HG02642 (cell line): ENCODE data around the gene SRSF4.
"Not testable (repeated sequence)": the region's sequence is repeated elsewhere in the genome, so short reads cannot be mapped to it uniquely, and the experiment has no call there.

ENCODE experiments used
- ATAC-seq: cut with Tn5 transposase; IDR thresholded peaks from one replicate; pipeline ENCODE4 v1.9.1; 2021; ENCODE audit warnings: mild to moderate bottlenecking; ENCODE audit not compliant: unreplicated experiment, poor library complexity

The SRSF4 gene

GRCh38 chr1:29181413-29182225 lies at the start of gene SRSF4:
SRSF4 (minus strand) TSS chr1:29181900; CDS start chr1:29181752, 148 bp downstream.
- peak; percentile 88 for ATAC-seq

GRCh38 chr1:29230553-29231378 lies 49.1 kb upstream of the SRSF4 start, which contains the start of gene MECR:
MECR (minus strand) TSS chr1:29230934; CDS start chr1:29230906, 28 bp downstream.
- ATAC-seq, result peak; percentile 92

DNA sequence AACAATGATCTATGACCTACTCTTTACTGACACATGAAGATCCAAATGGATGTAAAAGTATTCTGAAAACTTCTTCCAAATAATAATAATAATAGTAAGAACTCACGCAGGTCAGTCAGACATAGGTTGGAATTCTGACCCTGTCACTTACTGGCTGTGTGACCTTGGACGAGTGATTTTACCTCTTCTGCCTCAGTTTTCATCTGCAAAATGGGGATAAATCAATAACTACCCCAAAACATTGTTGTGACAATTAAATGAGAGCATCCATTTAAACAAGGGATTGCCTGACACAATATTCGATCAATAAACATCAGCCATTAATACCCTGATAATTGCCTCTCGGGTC lies 48.5 kb upstream of the SRSF4 start:
- ATAC-seq, result peak; percentile 10

DNA sequence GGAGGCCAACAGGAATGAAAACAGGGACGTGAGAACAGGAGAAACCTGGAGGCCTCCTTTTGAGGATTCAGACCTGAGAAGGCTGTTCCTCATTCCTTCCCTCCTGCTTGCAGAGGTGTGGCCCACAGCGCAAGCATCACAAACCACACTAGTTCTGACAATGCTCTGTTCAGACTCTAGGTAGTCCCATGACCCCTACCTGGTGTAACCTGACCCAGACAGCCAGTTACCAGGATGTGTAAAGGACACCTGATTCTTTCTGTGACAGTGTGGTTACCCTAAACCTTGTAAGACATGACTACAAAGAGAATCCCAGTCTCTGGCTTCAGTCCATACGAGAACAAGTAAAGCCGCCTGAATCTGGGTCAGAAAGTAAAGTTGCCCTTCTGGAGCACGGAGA lies 45.8 kb upstream of the SRSF4 start:
- ATAC-seq, result no peak

DNA sequence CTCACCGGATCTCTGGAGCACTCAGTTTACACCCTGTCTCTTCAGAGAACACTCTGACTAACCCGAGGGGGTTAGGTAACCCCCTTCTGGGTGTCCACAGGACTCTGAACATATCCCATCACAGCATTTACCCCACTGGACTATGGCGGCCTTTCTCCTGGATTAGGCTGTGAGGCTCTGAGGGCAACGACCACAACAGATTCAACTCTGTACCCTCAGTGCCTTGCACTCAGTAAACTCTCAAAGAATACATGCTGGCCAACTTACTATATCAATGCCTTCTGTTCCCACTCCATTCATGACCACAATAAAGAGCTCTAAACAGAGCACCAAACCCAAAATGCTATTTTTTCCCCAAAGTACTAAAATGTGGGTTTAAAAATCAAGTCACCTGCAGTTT lies 43.7 kb upstream of the SRSF4 start:
- no peak for ATAC-seq

DNA sequence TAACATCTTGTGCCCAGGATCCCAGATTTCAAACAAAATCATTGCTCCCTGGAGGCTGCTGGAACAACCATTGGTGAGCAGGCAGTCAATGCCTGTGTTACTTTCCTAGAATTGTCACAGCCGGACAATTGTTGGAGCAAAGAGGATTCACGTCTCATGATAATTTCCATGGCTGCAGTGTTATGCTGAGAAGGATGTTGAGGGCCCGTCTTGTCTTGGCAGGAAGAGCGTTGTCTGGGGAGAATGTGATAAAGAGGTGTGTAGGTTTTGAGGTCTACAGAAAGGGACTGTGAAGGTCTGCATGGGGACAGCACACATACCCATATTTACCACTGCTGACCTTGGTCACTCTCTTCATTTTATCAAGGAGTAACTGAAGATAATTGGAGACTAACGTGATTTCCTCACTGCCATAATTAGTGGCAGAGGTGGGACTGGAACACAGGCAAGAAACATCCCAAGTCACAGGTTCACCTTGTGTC lies 42.7 kb upstream of the SRSF4 start:
- no peak for ATAC-seq

GRCh38 chr1:29223521-29223920 lies 41.8 kb upstream of the SRSF4 start:
- ATAC-seq, result no peak

DNA sequence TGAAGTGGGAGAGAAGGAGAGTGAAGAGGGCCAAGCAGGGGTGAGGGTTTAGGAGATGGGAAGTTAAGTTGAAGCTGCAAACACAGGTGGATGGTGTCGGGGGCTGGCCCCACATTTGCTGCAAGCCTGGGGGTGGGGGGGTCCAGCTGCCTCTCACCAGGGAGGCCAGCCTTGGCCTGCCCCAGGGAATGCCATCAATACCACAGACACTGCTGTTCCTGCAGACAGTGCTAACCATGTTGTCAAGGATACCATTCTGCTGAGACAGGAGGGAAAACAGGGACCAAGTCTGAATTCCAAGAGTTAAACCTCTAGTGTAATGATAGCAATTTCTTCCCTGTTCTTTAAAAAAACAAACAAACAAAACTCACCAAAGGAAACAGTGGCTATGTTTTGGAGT lies 41.0 kb upstream of the SRSF4 start:
- ATAC-seq, result no peak

- not testable (repeated sequence) for ATAC-seq
Measured at GRCh38 chr1:29222260-29222659, 40.6 kb upstream of the SRSF4 start.

DNA sequence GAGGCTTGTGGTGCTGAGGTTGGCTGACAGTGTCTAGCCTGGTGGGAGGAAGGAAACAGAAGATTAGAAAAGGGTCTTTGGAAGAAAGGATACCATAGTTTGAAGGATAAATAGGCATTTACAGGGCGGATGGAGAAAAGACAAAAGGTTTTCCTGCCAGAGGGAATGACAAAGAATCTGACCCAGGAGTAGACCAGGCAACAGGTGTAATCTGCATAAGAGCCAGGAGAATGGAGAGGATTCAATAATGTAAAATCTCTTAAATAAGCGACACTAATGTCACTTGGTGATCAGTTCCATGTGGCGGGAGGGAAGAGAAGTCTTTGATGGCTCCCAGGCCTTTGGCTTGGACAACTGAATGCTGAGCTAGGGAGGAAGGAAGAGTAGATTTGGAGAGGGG lies 39.6 kb upstream of the SRSF4 start:
- ATAC-seq, result no peak

- no peak for ATAC-seq
Measured at GRCh38 chr1:29218223-29218622, 36.5 kb upstream of the SRSF4 start.

GRCh38 chr1:29217633-29218032 lies 35.9 kb upstream of the SRSF4 start:
- no peak for ATAC-seq

DNA sequence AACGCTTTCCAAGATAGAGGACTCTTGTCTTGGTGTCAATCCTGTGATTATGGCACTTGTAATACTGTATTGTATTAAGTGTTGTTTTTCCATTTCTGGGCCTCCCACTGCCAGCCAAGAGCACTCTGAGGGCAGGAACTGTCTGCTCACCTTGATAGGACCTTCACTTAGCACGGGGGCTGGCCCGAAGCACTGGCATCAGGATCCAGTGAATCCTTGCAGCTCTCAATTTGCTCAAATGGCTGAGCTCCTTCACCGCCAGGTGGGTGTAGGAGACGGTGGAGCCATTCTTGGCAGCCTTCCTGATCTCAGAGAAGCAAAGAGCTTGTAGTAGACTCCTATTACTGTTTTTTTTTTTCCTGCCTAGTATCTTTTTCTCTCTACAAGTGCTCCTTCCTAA lies 31.4 kb upstream of the SRSF4 start:
- ATAC-seq, result no peak

DNA sequence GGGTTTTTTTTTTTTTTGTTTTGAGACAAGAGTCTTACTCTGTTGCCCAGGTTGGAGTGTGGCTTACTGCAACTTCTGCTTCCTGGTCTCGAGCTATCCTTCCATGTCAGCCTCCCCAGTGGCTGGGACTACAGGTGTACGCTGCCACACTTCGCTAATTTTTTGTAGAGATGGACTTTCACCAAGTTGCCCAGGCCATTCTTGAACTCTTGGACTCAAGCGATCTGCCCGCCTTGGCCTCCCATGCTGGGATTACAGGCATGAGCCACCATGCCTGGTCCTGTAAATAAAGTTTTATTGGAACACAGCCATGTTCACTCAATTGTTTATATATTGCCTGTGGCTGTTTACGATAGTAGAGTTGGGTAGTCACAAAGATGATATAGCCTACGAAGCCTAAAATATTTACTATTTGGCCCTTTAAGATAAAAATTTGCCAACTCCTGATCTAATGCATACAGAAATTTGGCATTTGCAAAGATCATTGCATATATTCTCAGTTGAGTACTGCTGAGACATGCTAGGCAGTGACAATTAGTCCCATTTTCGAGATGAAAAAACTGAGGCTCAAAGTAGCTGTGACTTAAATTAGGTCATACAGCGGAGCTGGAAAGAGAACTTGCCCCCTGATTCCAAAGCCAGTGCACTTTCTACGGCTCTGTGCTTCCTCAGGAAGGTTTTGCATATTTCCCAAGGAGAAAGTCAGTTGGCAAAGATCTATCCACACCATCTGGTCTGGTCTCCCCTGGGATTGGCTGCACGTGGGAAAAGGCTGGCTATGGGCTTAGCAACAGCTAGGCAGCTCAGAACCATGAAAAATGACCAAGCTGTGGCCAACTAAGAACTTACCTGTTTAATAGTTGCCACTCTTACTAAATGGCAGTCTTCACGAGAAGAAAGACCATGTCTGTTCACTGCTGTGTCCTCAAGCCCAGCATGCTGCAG lies 29.7 kb upstream of the SRSF4 start:
- no peak for ATAC-seq

- ATAC-seq, result no peak
Measured at GRCh38 chr1:29210278-29211085, 28.8 kb upstream of the SRSF4 start.

DNA sequence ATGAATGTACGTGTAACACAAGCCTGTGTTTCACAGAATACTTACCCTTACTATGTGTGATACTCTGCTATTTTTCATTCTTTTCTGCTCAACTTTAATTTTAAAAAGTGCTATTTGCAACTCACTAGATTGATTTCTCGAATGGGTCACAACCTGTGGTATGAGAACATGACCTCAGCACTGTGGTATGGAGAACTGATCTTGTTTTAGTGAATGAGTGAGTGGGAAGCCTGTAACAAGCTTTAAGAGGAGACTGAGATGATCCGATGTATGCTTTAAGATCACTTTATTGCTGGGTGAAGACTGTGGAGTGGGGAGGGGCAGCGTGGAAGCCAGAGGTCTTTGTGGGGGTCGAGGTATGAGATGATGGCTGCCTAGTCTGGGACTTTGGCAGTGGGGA lies 27.5 kb upstream of the SRSF4 start:
- ATAC-seq, result no peak

GRCh38 chr1:29208442-29208841 lies 26.7 kb upstream of the SRSF4 start:
- no peak for ATAC-seq

GRCh38 chr1:29202584-29203340 lies 21.1 kb upstream of the SRSF4 start:
- peak; percentile 71 for ATAC-seq

DNA sequence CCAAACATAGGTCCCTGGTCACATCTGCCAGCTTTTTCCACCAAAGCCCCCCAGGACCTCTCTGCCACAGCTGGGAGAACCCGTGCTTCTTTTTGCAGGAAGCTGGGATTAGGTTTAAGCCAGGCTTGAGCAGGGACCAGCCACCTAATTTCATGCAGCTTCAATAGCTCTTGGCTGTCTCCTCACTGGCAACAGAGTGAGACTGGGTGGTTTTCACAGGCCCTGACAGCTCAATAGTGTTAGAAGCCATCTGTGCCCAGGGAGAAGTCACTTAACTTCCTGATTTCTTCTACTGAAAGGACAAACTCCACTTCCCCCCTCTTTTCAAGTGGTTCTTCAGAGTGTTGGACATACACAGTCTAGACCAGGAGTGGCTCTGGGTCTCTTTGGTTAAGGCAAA lies 20.4 kb upstream of the SRSF4 start:
- no peak for ATAC-seq
